ENCODE results near the gene KLHDC4. TPM values are rescaled to one million over a fixed set of nuclear protein-coding genes. Genes with fewer than 3 reads are reported as not detected.
A peak's percentile ranks its signal among the peaks of the same experiment; 100 is the strongest.
"Not testable (repeated sequence)": the region's sequence is repeated elsewhere in the genome, so short reads cannot be mapped to it uniquely, and the experiment has no call there.

Gene KLHDC4
- total RNA-seq, 1 donor from 2014 or later, result 11.7 TPM

GRCh38 chr16:87681981-87682570 lies 83.7 kb downstream of the KLHDC4 start:
- H3K36me3 ChIP-seq, result no peaks in the 10 kb centered on the region
- H3K9me3 ChIP-seq (replicated peaks), result no peaks in the 10 kb centered on the region
- no peaks in the 10 kb centered on the region for H3K4me1 ChIP-seq
- intact Hi-C loops (cut with micrococcal nuclease), result no loop called here
- no peak overlapping the region for H3K27ac ChIP-seq (replicated peaks)
- no peak for DNase-seq
- peak; percentile 12 for TF ChIP-seq CTCF (IDR thresholded peaks at IDR 0.05; ENCODE audit: borderline replicate concordance)
- no peak overlapping the region for H3K4me3 ChIP-seq
- peaks cover 85% of the 10 kb centered on the region for H3K27me3 ChIP-seq (ENCODE audit: low read depth)

- H3K4me1 ChIP-seq; H3K4me3 ChIP-seq; DNase-seq; H3K27ac ChIP-seq (replicated peaks); H3K36me3 ChIP-seq; H3K9me3 ChIP-seq (replicated peaks); intact Hi-C loops (cut with micrococcal nuclease): not testable (repeated sequence)
- H3K27me3 ChIP-seq (ENCODE audit: low read depth), result peaks cover 85% of the 10 kb centered on the region
Observed at GRCh38 chr16:87681051-87681602, 84.7 kb downstream of the KLHDC4 start.

DNA sequence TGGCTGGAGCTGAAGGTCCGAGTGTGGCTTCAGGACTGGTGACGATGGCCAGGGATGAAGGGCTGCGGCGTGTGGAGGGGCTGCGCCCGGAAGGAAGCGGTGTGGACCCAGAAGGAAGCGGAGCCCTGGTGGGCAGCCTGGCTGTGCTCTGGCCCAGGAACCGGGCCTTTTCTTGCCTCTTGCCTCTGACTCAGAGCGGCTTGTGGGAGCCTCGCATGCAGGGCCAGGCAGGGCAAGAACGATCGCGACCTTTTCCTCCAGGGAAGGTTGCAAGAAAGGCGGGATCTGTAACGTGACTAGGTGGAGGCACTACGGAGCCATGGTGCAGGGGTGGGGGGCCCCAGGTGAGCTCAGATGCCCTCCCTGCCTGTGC lies 85.5 kb downstream of the KLHDC4 start:
- Histone ChIP-seq H3K4me3 (no peak overlapping the region), H3K27ac (replicated peaks) (no peak overlapping the region), H3K9me3 (replicated peaks) (no peaks in the 10 kb centered on the region), H3K4me1 (no peaks in the 10 kb centered on the region), H3K36me3 (no peaks in the 10 kb centered on the region), H3K27me3 (ENCODE audit: low read depth) (peaks cover 77% of the 10 kb centered on the region)
- TF ChIP-seq CTCF (IDR thresholded peaks at IDR 0.05; ENCODE audit: borderline replicate concordance), result no peak
- intact Hi-C loops (cut with micrococcal nuclease), result no loop called here
- no peak for DNase-seq

- Histone ChIP-seq H3K36me3 (no peaks in the 10 kb centered on the region), H3K4me1 (no peaks in the 10 kb centered on the region), H3K27me3 (ENCODE audit: low read depth) (peaks cover 73% of the 10 kb centered on the region), H3K4me3 (no peak overlapping the region), H3K27ac (replicated peaks) (no peak overlapping the region), H3K9me3 (replicated peaks) (no peaks in the 10 kb centered on the region)
- no peak for TF ChIP-seq CTCF (IDR thresholded peaks at IDR 0.05; ENCODE audit: borderline replicate concordance)
- DNase-seq, result no peak
- intact Hi-C loops (cut with micrococcal nuclease), result no loop called here
Observed at GRCh38 chr16:87679593-87680271, 86.1 kb downstream of the KLHDC4 start.

- intact Hi-C loops (cut with micrococcal nuclease), result no loop called here
- H3K27ac ChIP-seq (replicated peaks), result no peak overlapping the region
- no peaks in the 10 kb centered on the region for H3K36me3 ChIP-seq
- no peak overlapping the region for H3K4me3 ChIP-seq
- no peak for TF ChIP-seq CTCF (IDR thresholded peaks at IDR 0.05; ENCODE audit: borderline replicate concordance)
- H3K9me3 ChIP-seq (replicated peaks), result no peaks in the 10 kb centered on the region
- peaks cover 66% of the 10 kb centered on the region for H3K27me3 ChIP-seq (ENCODE audit: low read depth)
- no peaks in the 10 kb centered on the region for H3K4me1 ChIP-seq
- DNase-seq, result no peak
Observed at GRCh38 chr16:87678618-87679017, 87.2 kb downstream of the KLHDC4 start.

- no peak for DNase-seq
- H3K4me1 ChIP-seq, result no peaks in the 10 kb centered on the region
- peaks cover 59% of the 10 kb centered on the region for H3K27me3 ChIP-seq (ENCODE audit: low read depth)
- intact Hi-C loops (cut with micrococcal nuclease), result no loop called here
- no peak overlapping the region for H3K4me3 ChIP-seq
- H3K9me3 ChIP-seq (replicated peaks), result no peaks in the 10 kb centered on the region
- no peaks in the 10 kb centered on the region for H3K36me3 ChIP-seq
- no peak for TF ChIP-seq CTCF (IDR thresholded peaks at IDR 0.05; ENCODE audit: borderline replicate concordance)
- no peak overlapping the region for H3K27ac ChIP-seq (replicated peaks)
Observed at GRCh38 chr16:87677830-87678229, 88.0 kb downstream of the KLHDC4 start.

Data from left ventricle myocardium inferior (tissue), 1 donor.